Loucy (cell line): Measurements from ENCODE around the gene NTSR2.

Source experiments
- CTCF ChIP-seq: fragments of 200-600 bp; sonication (generic); conservative IDR thresholded peaks from 2 replicates; pipeline ENCODE4 v1.5.1; 2014; ENCODE audit warnings: mild to moderate bottlenecking, antibody characterized with exemption, low read length
- EZH2phosphoT487 ChIP-seq: fragments of 200-600 bp; IDR thresholded peaks from 2 replicates; pipeline ENCODE4 v1.6.1; 2018; ENCODE audit warnings: antibody characterized with exemption, mild to moderate bottlenecking, moderate library complexity, borderline replicate concordance

DNA sequence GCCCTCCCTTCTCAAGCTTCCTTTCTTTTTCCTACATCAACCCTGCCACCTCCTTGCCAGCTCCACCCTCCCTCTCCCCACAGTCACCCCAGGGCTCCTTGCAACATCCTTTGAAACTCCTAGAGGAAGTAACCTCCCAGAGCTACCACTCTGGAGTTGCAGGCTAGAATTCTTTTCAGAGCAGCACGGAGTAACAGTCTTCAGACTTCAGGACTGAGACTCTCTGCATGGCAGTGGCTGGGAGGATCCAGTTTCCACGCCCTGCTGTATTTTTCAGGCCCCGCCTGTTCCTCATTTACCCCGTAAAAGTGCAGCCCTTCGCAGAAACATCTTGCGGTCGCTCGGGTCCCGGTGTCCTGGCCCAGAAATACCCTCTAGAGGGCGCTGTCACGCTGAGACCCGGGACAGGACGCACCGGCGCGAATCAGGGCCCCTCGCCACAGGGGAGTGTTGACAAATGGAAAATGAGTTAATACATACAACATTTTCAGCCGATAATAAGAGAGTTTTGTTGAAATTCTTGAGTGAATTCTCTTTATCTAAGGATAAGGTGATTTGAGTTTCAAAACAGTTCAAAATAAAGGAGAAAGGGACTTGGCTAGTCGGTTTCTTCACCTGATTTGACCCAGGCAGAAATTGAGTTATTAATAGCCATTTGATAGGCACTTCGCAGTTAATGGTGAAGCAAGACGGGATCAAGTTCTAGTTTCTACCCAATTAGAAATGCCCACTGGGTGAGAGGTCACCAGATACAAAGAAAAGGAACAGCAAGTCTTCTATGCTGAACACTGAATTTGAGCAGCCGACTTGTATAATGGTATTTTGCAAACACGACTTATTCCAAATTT lies 18.5 kb upstream of the NTSR2 start:
- TF ChIP-seq EZH2phosphoT487 (no peak), CTCF (peak; percentile 95)
